ENCODE results near the gene CCDC12. TPM values are rescaled to one million over a fixed set of nuclear protein-coding genes. Genes with fewer than 3 reads are reported as not detected.

CCDC12 gene
- total RNA-seq, 4 donors from 2014 or later, result 14.3 to 52.2 (median 42.0) TPM

DNA sequence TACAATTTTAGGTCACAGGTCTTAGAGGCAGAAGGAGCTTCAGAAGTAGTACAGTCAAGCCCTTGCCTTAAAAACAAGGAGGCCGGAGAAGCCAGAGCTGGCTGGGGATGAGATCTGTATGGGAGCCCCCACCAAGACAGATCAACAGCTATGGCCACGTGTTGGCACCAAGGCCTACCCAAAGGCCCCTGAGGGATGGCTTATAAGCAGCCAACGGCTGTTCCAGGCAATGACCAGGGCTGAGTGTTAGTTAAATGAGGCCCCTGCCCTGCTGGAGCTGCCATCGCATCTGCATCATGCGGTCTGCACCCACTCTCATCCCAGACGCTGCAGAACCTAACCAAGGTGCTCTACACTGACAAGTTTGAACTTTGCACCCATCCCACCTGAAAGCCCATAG, 43.3 kb downstream of the CCDC12 start:
- H3K36me3 ChIP-seq, result peaks cover 0 to 3% of the 10 kb centered on the region in 2 donors
- H3K27me3 ChIP-seq, result no peaks in the 10 kb centered on the region
- peaks cover 30 to 100% (median 80%) of the 10 kb centered on the region in 3 donors for H3K4me1 ChIP-seq
- no peak for ATAC-seq
- WGBS, 2 donors (ENCODE audit: low coverage in 1 of 2), result 0% methylated on average over 1 of the region's 6 CpGs; no CpG with 5 or more reads in 1 of the 2 donors
- no peak overlapping the region for H3K4me3 ChIP-seq
- H3K27ac ChIP-seq, result peak overlapping the region in 3 of 4 donors; percentile 83 to 89 (median 86)
- TF ChIP-seq POLR2AphosphoS5 (IDR thresholded peaks at IDR 0.05), result no peak
- H3K9me3 ChIP-seq, result no peaks in the 10 kb centered on the region

GRCh38 chr3:46932455-46933225, 43.9 kb downstream of the CCDC12 start:
- TF ChIP-seq POLR2AphosphoS5 (IDR thresholded peaks at IDR 0.05) (no peak), EP300 (IDR thresholded peaks at IDR 0.05) (no peak), POLR2A (IDR thresholded peaks at IDR 0.05) (no peak)
- TF ChIP-seq, protein P1, sequence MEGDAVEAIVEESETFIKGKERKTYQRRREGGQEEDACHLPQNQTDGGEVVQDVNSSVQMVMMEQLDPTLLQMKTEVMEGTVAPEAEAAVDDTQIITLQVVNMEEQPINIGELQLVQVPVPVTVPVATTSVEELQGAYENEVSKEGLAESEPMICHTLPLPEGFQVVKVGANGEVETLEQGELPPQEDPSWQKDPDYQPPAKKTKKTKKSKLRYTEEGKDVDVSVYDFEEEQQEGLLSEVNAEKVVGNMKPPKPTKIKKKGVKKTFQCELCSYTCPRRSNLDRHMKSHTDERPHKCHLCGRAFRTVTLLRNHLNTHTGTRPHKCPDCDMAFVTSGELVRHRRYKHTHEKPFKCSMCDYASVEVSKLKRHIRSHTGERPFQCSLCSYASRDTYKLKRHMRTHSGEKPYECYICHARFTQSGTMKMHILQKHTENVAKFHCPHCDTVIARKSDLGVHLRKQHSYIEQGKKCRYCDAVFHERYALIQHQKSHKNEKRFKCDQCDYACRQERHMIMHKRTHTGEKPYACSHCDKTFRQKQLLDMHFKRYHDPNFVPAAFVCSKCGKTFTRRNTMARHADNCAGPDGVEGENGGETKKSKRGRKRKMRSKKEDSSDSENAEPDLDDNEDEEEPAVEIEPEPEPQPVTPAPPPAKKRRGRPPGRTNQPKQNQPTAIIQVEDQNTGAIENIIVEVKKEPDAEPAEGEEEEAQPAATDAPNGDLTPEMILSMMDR (IDR thresholded peaks at IDR 0.05), result no peak
- H3K27ac ChIP-seq, result peak overlapping the region; percentile 2 to 89 (median 84)
- no peaks in the 10 kb centered on the region for H3K9me3 ChIP-seq
- no peak for ATAC-seq
- 67% methylated on average over 1 of the region's 7 CpGs; no CpG with 5 or more reads in 1 of the 2 donors for WGBS, 2 donors (ENCODE audit: low coverage in 1 of 2)
- peaks cover 30 to 100% (median 86%) of the 10 kb centered on the region in 3 donors for H3K4me1 ChIP-seq
- H3K27me3 ChIP-seq, result no peaks in the 10 kb centered on the region
- H3K4me3 ChIP-seq, result no peak overlapping the region
- H3K36me3 ChIP-seq, result peaks cover 0 to 7% of the 10 kb centered on the region in 2 donors

- Histone ChIP-seq H3K9me3 (no peaks in the 10 kb centered on the region), H3K27me3 (no peaks in the 10 kb centered on the region), H3K4me1 (peaks cover 30 to 100% (median 94%) of the 10 kb centered on the region in 3 donors), H3K36me3 (peaks cover 0 to 10% of the 10 kb centered on the region in 2 donors), H3K27ac (peak overlapping the region; percentile 67 to 89 (median 84)), H3K4me3 (no peak overlapping the region)
- ATAC-seq, result peak; percentile 23
- 6 to 13% methylated on average over 4 to 5 of the region's 6 CpGs for WGBS, 2 donors (ENCODE audit: low coverage in 1 of 2)
- TF ChIP-seq, protein P1 (IDR thresholded peaks at IDR 0.05), result no peak
- TF ChIP-seq EP300 (IDR thresholded peaks at IDR 0.05) (no peak), POLR2AphosphoS5 (IDR thresholded peaks at IDR 0.05) (peak; percentile 48), POLR2A (IDR thresholded peaks at IDR 0.05) (no peak)
These were observed 44.8 kb downstream of the CCDC12 start for GRCh38 chr3:46931631-46932331.

DNA sequence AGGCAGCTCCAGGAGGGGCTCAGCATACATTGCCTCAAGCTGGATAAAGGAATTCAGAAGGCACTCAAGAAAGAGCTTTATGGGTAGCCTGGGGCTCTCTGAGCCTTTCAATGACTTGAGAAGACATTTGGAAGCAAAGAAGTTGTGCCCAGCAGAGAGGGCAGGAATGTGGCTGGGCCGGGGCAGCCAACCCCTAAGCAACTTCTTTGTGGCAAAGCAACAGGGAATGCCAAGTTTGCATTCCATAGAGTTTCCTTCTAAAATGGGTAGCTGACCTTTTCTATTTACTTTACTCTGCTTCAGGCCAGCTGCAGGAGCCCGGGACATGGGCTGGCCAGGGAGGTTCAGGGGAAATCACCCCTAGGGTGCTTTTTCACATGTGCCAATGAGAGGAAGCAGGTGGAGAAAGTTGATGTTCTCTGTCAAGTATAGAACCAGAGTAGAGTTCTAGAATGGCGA, 45.6 kb downstream of the CCDC12 start:
- Histone ChIP-seq H3K27me3 (no peaks in the 10 kb centered on the region), H3K9me3 (no peaks in the 10 kb centered on the region), H3K27ac (peak overlapping the region; percentile 67 to 89 (median 84)), H3K36me3 (peaks cover 0 to 18% of the 10 kb centered on the region in 2 donors), H3K4me3 (no peak overlapping the region), H3K4me1 (peaks cover 30 to 100% (median 95%) of the 10 kb centered on the region in 3 donors)
- ATAC-seq, result no peak
- TF ChIP-seq POLR2AphosphoS5 (IDR thresholded peaks at IDR 0.05) (peak; percentile 55), POLR2A (IDR thresholded peaks at IDR 0.05) (no peak), EP300 (IDR thresholded peaks at IDR 0.05) (no peak)
- TF ChIP-seq, protein P1 (IDR thresholded peaks at IDR 0.05), result no peak
- 22 to 61% methylated on average over 2 to 3 of the region's 3 CpGs for WGBS, 2 donors (ENCODE audit: low coverage in 1 of 2)

DNA sequence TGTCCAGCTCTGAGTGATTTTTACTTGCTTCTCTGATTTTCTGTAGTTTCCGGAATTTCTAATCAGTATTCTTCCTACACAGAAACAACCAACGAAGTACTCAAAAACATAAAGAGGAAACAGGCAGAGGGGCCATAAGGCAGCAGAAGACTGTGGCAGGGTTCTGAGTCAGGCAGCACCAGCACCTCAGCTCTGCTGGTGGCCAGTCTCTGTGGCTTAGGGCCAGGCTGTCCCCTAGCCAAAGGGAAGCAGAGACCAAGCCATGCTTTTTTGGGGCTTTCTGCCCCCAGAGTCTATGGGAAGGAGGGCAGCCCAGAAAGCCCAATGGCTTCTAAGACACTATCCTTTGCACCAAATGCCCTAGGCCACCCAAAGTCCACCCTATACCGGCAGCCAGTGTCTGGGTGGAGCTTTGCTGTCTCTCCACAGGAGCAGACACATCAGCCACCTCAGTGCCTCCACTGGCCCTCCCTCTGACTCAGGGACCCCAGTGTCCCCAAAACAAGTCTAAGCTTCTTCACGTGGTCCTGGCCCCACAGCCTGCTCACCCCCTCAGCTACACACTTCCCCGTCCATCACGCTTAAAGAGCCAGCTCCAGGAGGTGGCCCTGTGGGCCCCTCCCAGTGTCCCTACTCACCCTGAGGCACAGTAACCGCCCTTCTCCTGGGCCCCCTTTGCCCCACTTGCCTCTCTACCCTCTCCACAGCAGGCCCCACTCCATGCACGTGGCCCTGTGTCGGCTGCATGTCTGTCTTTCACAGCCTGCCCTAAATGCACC, 46.2 kb downstream of the CCDC12 start:
- Histone ChIP-seq H3K4me1 (peaks cover 30 to 100% (median 91%) of the 10 kb centered on the region in 3 donors), H3K4me3 (no peak overlapping the region), H3K27ac (peak overlapping the region; percentile 67 to 89 (median 84)), H3K36me3 (peaks cover 0 to 24% of the 10 kb centered on the region in 2 donors), H3K9me3 (no peaks in the 10 kb centered on the region), H3K27me3 (no peaks in the 10 kb centered on the region)
- no peak for TF ChIP-seq EP300 (IDR thresholded peaks at IDR 0.05)
- no peak for TF ChIP-seq POLR2A (IDR thresholded peaks at IDR 0.05)
- TF ChIP-seq, protein P1 (IDR thresholded peaks at IDR 0.05), result no peak
- TF ChIP-seq POLR2AphosphoS5 (IDR thresholded peaks at IDR 0.05), result no peak
- 43 to 50% methylated on average over 5 to 7 of the region's 9 CpGs for WGBS, 2 donors (ENCODE audit: low coverage in 1 of 2)
- ATAC-seq, result no peak

All from gastroesophageal sphincter (tissue), 4 donors.